Smooth muscle cell of the umbilical artery (primary cell): Measurements from ENCODE around the gene PRAMEF26. TPM values are rescaled to one million over a fixed set of nuclear protein-coding genes. Genes with fewer than 3 reads are reported as not detected.

Experiments used
- total RNA-seq: library from RNA; depleted of rRNA; stranded (reverse); fragments of >200 nt; gene quantifications from 2 replicates; pipeline ENCODE4 v1.2.3, GENCODE V29; 2014

Gene PRAMEF26
- total RNA-seq: not detected in 2 replicates

DNA sequence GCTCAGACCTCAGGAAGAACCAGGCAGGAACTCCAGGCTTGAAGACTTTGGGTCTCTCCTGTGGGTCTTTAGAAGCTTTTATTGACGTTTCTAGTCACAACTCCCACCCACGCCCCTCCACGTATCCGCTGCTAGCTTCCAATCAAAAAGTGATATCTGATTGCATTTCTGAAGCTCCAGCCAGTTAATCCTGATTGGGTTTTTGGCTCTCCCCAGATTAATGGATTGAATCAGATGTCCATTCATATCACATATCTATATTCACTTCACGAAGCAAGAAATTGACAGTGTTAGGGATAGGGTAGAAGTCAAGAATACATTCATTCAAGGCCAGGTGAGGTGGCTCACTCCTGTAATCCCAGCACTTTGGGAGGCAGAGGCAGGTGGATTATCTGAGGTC lies at the start of gene PRAMEF26:
PRAMEF26 (minus strand) TSS at position 101 of the 400 bp plus-strand sequence. CDS start 2,914 bp downstream, outside the sequence.

DNA sequence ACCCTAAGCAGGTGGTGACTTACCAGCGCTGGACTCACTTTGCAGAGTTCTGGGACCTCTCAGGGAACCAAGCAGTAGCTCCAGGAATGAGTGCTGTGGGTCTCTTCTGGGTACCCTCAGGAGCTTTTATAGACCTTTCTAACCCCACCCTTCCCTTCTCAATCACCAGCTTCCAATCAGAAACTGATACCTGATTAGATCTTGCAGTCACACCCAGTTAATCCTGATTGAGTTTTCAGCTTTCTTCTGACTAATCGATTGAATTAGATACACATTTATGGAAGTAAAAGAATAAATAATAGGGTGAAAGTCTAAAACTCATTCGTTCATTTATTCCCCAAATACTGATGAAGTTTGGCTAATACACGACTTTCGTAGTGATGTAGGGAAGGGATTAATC lies 45.5 kb upstream of the PRAMEF26 start, which contains the start of gene PRAMEF13:
PRAMEF13 (minus strand) TSS at position 101 of the 400 bp plus-strand sequence. CDS start 1,820 bp downstream, outside the sequence.

DNA sequence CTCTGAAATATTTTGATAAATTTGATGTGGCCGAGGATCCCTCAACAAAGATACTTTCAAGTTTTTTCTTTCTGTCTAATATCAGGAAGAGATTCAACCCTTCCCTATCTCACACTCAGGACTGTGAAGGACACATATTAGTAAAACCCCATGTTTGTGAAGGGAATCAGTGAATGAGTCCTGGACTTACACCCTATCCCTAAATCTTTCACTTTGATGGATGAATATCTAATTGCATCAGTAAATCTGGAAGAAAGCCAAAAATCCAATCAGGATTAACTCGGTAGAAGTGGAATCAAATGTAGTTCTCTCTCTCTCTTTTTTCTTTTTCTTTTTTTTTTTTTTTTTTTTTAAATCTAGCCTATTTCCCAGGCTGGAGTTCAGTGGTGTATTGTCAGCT lies 15.7 kb upstream of the PRAMEF26 start, which contains the start of gene PRAMEF9:
PRAMEF9 (plus strand) TSS at position 301 of the 400 bp plus-strand sequence. CDS start 3,433 bp downstream, outside the sequence.

GRCh38 chr1:13165531-13165930 lies 9.7 kb upstream of the PRAMEF26 start, which contains the start of gene HNRNPCL4:
Gene HNRNPCL4 (minus strand): TSS chr1:13165631. CDS start chr1:13165467, 164 bp downstream.

GRCh38 chr1:13116754-13117153 lies 39.1 kb downstream of the PRAMEF26 start, which contains the start of gene HNRNPCL2:
Gene HNRNPCL2 (minus strand): TSS chr1:13116854. CDS start chr1:13116400, 454 bp downstream.

Other genes starting within 250 kb of the PRAMEF26 start
- not detected in 2 replicates for gene PRAMEF7, start 239.4 kb downstream of the PRAMEF26 start, total RNA-seq
- not detected in 2 replicates for gene PRAMEF6, start 208.4 kb downstream of the PRAMEF26 start, total RNA-seq
- not detected in 2 replicates for gene PRAMEF27, start 99.4 kb downstream of the PRAMEF26 start, total RNA-seq
- gene HNRNPCL3, start 95.2 kb downstream of the PRAMEF26 start, total RNA-seq: not detected in 2 replicates
- not detected in 2 replicates for gene PRAMEF25, start 85.2 kb downstream of the PRAMEF26 start, total RNA-seq
- not detected in 2 replicates for gene HNRNPCL2, start 39.2 kb downstream of the PRAMEF26 start, total RNA-seq
- gene HNRNPCL4, start 9.6 kb upstream of the PRAMEF26 start, total RNA-seq: not detected in 2 replicates
- gene PRAMEF9, start 15.8 kb upstream of the PRAMEF26 start, total RNA-seq: not detected in 2 replicates
- not detected in 2 replicates for gene PRAMEF13, start 45.4 kb upstream of the PRAMEF26 start, total RNA-seq
- not detected in 2 replicates for gene PRAMEF18, start 70.1 kb upstream of the PRAMEF26 start, total RNA-seq
- not detected in 2 replicates for gene PRAMEF5, start 98.2 kb upstream of the PRAMEF26 start, total RNA-seq
- not detected in 2 replicates for gene PRAMEF8, start 129.1 kb upstream of the PRAMEF26 start, total RNA-seq
- gene PRAMEF33, start 147.5 kb upstream of the PRAMEF26 start, total RNA-seq: not detected in 2 replicates
- gene PRAMEF15, start 159.6 kb upstream of the PRAMEF26 start, total RNA-seq: not detected in 2 replicates
- not detected in 2 replicates for gene PRAMEF14, start 191.1 kb upstream of the PRAMEF26 start, total RNA-seq
- gene PRAMEF19, start 215.9 kb upstream of the PRAMEF26 start, total RNA-seq: not detected in 2 replicates
- not detected in 2 replicates for gene PRAMEF17, start 233.6 kb upstream of the PRAMEF26 start, total RNA-seq